NT2/D1 (cell line): Measurements from ENCODE around the gene GALC.

Experiments used
- DNase-seq: peaks from one replicate; pipeline ENCODE4 v3.0.0-alpha.2; 2011; ENCODE audit warnings: low read depth, low spot score
- H3K27me3 ChIP-seq: 2 replicates; pipeline ENCODE4 v1.6.0; 2011; ENCODE audit warnings: mild to moderate bottlenecking; ENCODE audit not compliant: insufficient read length, insufficient read depth
- H3K36me3 ChIP-seq: 2 replicates; pipeline ENCODE4 v1.6.1; 2011; ENCODE audit warnings: mild to moderate bottlenecking, low read length, mixed read lengths; ENCODE audit not compliant: insufficient read depth, insufficient read length
- H3K4me1 ChIP-seq: 2 replicates; pipeline ENCODE4 v1.5.1; 2011; ENCODE audit not compliant: insufficient read depth, insufficient read length
- H3K4me3 ChIP-seq: 2 replicates; pipeline ENCODE4 v1.5.1; 2011; ENCODE audit warnings: low read depth; ENCODE audit not compliant: insufficient read length
- H3K9ac ChIP-seq: 2 replicates; pipeline ENCODE4 v1.6.0; 2011; ENCODE audit warnings: low read depth; ENCODE audit not compliant: insufficient read length
- H3K9me3 ChIP-seq: 2 replicates; pipeline ENCODE4 v1.5.1; 2011; ENCODE audit warnings: mild to moderate bottlenecking, low read length; ENCODE audit not compliant: insufficient read depth
- SUZ12 ChIP-seq: IDR thresholded peaks from 2 replicates; pipeline ENCODE4 v1.6.1; 2011; ENCODE audit not compliant: insufficient read length, insufficient read depth; ENCODE audit errors: extremely low read depth
- YY1 ChIP-seq: IDR thresholded peaks from 2 replicates; pipeline ENCODE4 v1.6.1; 2011; ENCODE audit not compliant: insufficient read length, insufficient read depth
- ZNF274 ChIP-seq: IDR thresholded peaks from 2 replicates; pipeline ENCODE4 v1.6.1; 2011; ENCODE audit warnings: mild to moderate bottlenecking, low read depth, low read length

The GALC gene

DNA sequence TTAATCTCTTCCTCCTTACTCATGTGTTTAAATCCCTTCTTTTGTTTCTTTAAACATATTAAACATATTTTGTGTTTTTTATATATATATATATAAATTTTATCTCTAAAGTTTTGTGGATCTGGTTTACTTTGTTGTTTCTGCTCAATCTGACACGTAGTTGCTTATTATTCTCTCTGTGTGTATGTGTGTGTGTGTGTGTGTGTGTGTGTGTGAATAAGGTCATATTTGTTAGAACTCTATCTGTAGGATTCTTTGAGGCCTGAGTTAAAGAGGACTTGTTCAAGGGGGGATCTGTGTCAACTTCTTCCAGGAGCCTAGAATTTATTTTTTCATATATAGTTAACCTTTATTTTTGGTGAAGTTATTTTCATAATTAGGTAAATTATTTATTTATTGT is 14.6 kb upstream of the GALC start:
- no peaks in the 10 kb centered on the region for H3K9me3 ChIP-seq
- no peak for TF ChIP-seq SUZ12
- TF ChIP-seq ZNF274 = no peak
- no peak for TF ChIP-seq YY1
- H3K9ac ChIP-seq = no peak overlapping the region
- no peaks in the 10 kb centered on the region for H3K4me1 ChIP-seq
- H3K36me3 ChIP-seq = no peaks in the 10 kb centered on the region
- no peak overlapping the region for H3K4me3 ChIP-seq
- no peaks in the 10 kb centered on the region for H3K27me3 ChIP-seq
- DNase-seq = no peak

DNA sequence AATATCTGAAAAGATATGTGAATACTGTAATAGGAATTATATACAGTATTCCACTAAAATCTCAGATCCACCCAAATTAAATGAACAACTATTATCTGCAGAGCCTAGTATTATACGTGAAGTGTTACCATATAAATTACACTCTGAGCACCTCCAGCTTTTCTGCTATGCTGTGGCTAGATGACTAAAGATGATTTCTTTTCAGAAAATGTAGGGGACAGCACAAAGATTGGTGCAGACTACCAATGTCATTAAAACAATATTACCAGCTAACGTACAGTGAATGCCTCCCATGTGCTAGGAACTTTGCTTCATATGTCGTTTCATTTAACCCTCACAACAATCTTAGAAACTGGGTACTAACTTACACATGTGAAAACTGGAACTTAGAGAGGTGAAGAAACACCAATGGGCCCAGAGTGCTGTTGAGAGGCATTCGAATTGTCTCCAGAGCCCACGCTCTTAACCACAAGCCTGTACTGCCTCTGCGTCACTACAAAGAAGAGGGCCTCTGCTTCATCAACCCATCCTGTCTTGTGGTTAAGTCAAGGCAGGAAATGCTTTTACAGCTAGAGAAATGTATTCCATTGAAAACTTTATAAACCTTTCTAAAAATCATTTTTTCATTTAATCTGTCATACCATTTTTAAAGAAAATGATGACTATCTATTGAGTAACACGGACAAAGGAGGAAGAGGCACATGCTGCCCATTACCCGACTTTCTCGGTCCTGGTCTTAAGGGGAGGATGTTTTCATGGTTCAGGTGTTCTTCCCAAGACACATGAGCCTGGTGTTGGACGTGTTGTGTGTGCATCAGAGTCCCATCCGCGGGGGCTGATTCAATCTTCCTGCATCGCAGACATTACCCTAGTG is 13.2 kb upstream of the GALC start:
- Histone ChIP-seq H3K27me3 (no peaks in the 10 kb centered on the region), H3K9me3 (no peaks in the 10 kb centered on the region), H3K4me1 (no peaks in the 10 kb centered on the region), H3K4me3 (no peak overlapping the region), H3K9ac (no peak overlapping the region), H3K36me3 (no peaks in the 10 kb centered on the region)
- DNase-seq = no peak
- TF ChIP-seq ZNF274 = no peak
- TF ChIP-seq YY1 = no peak
- no peak for TF ChIP-seq SUZ12

DNA sequence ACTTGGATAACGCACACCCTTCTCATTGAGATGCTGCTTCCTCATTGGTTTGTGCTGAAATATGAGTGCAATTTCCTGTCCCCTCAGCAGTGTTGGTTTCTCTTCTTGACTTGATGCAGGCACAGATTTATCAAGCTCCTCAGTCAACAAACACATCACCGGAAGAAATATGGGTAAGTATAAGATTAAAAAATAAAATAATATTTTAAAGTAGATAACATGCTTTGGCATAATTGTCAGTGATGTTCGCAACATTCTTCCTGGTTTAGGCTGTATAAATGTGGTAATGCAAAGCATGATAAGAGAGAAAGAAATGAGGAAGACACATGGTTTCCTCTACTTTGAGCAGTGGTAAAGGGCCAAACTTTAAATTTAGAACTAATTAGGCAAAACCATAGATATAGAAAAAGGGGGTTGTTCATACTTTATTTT is 12.1 kb upstream of the GALC start, which contains the start of gene GPR65:
Gene GPR65, plus strand, starts transcription at position 86 of the 432 bp plus-strand sequence. CDS start 5,713 bp downstream, outside the sequence.
- Histone ChIP-seq H3K9me3 (no peaks in the 10 kb centered on the region), H3K4me3 (no peak within 1 kb of the TSS), H3K4me1 (no peaks in the 10 kb centered on the region), H3K36me3 (no peaks in the 10 kb centered on the region), H3K9ac (no peak within 1 kb of the TSS), H3K27me3 (no peaks in the 10 kb centered on the region)
- TF ChIP-seq ZNF274 = no peak
- TF ChIP-seq YY1 = no peak
- no peak for TF ChIP-seq SUZ12
- DNase-seq = no peak

DNA sequence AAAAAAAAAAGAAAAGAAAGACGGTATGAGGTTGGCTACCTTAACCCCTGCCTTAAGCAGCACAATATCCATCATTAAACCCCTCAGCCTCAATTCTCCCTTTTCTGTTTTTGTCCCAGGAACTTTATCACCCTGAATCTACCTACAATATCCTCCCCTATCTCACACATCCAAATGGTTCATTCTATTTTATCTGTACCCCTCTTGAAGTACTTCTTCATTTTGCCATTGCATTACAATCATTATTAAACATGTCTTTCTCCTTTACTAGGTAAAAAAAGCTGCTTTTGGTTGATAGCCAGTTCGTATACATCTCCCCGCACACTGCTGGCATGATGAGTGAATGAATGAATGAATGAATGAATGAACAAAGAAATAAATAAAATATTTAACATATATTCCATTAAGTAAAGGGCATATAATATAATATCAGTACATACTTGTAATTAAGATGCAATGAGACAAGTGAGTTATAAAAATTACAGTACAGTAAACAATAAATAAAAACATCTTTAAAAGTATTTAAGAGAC is 11.6 kb upstream of the GALC start:
- Histone ChIP-seq H3K27me3 (no peaks in the 10 kb centered on the region), H3K9me3 (no peaks in the 10 kb centered on the region), H3K4me1 (no peaks in the 10 kb centered on the region), H3K36me3 (no peaks in the 10 kb centered on the region), H3K9ac (no peak overlapping the region), H3K4me3 (no peak overlapping the region)
- no peak for DNase-seq
- no peak for TF ChIP-seq YY1

DNA sequence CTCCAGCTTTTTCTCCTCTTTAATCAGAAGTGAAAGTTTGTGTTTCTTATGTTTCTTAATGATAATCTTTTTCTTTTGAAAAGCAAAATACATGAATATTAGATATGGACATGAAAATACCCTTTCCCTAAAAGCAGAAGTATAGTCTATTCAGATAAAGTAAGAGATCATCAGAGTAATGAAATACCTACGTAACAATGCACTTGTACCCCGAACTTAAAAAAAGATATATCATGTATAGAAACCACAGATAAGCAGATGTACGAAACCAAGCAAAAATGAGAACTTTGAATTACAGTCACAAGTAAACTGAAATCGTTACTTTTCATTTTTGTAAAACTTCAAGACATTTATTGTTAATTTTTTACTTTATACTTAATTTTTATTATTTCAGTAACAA is 10.4 kb upstream of the GALC start:
- no peaks in the 10 kb centered on the region for H3K27me3 ChIP-seq
- H3K36me3 ChIP-seq = no peaks in the 10 kb centered on the region
- no peak for TF ChIP-seq ZNF274
- no peak overlapping the region for H3K4me3 ChIP-seq
- no peak overlapping the region for H3K9ac ChIP-seq
- no peaks in the 10 kb centered on the region for H3K9me3 ChIP-seq
- DNase-seq = no peak
- H3K4me1 ChIP-seq = no peaks in the 10 kb centered on the region

DNA sequence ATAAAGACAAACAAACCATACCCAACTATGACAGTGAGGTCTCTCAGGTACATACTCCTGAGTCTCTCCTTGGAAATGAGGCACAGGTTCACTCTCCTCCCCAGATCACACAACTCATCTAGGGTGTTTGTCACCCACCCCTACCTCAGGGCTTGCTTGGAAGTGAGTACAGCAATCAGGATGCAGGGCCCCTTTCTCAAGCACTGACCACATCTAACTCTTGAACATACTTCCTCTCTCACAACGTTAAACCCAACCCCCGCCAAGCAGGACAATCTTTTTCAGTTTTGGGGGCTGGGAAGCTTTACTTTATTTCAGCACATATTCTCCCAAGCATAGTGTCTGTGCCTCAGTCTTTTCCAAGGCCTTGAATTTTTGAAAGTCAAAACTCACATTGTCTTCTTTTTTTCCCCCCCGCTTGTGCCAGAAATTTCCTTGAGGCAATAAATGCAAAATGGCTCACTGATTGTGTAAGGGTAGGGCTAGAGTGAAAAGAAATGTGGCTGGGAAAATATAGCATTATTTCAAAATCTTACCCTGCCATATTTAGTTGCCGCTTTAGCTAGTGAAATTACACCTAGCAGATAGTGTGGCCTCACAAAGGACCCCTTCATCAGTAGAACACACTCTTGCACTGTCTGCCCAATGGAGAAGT is 9.6 kb upstream of the GALC start:
- Histone ChIP-seq H3K4me1 (no peaks in the 10 kb centered on the region), H3K9me3 (no peaks in the 10 kb centered on the region), H3K36me3 (no peaks in the 10 kb centered on the region), H3K4me3 (no peak overlapping the region), H3K27me3 (no peaks in the 10 kb centered on the region), H3K9ac (no peak overlapping the region)
- TF ChIP-seq ZNF274 (no peak), YY1 (no peak), SUZ12 (no peak)
- DNase-seq = no peak

DNA sequence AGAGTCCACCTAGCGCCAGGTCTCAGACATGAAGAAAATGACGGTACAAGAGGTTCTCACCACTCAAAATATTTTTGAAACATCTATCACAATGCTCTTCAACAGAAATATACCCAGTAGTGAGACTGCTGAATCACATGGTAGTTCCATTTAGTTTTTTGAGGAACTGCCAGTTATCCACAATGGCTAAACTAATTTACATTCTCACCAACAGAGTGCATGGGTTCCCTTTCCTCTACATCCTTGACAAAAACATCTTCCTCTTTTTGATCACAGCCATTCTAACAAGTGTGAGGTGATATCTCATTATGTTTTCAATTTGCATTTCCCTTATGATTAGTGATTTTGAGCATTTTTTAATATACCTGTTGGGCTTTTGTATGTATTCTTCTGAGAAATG is 6.3 kb upstream of the GALC start:
- no peaks in the 10 kb centered on the region for H3K9me3 ChIP-seq
- H3K9ac ChIP-seq = no peak overlapping the region
- H3K27me3 ChIP-seq = no peaks in the 10 kb centered on the region
- no peaks in the 10 kb centered on the region for H3K36me3 ChIP-seq
- no peak for DNase-seq
- TF ChIP-seq ZNF274 (no peak), YY1 (no peak), SUZ12 (no peak)
- no peak overlapping the region for H3K4me3 ChIP-seq
- no peaks in the 10 kb centered on the region for H3K4me1 ChIP-seq
